Activated CD8-positive, alpha-beta T cell treated with anti-CD3 and anti-CD28 coated beads, Interleukin-2, amount 10 ng/mL, durations not matched to agents 7 days and 5 days (primary cell): ENCODE results near the gene DENND11. TPM values are rescaled to one million over a fixed set of nuclear protein-coding genes. Genes with fewer than 3 reads are reported as not detected.
A peak's percentile ranks its signal among the peaks of the same experiment; 100 is the strongest.

Experiments used
- ATAC-seq: fragments of 150-1000 bp; cut with Tn5 transposase; one replicate; pipeline ENCODE4 v1.10.0; 2021; ENCODE audit warnings: moderate library complexity
- CTCF ChIA-PET: fragments of 350-600 bp; sonication (Branson Sonifier 250); formaldehyde crosslinking; loops from one replicate; lab custom pipeline; 2021; ENCODE audit warnings: antibody characterized with exemption; lab: Charles Lee
- POLR2A ChIA-PET: fragments of 350-600 bp; sonication (Branson Sonifier 250); formaldehyde crosslinking; loops from one replicate; lab custom pipeline; 2021; ENCODE audit warnings: antibody characterized with exemption; lab: Charles Lee
- DNase-seq: peaks from one replicate; pipeline ENCODE4 v3.0.0-alpha.2; 2020
- H3K27ac Mint-ChIP-seq: one replicate; pipeline ENCODE4 v1.8.0; 2021; ENCODE audit warnings: mild to moderate bottlenecking, mixed read lengths
- H3K27me3 Mint-ChIP-seq: one replicate; pipeline ENCODE4 v1.8.0; 2021; ENCODE audit warnings: low read depth, mixed read lengths
- H3K36me3 Mint-ChIP-seq: one replicate; pipeline ENCODE4 v1.8.0; 2021; ENCODE audit warnings: low read depth, mixed read lengths
- H3K4me1 Mint-ChIP-seq: one replicate; pipeline ENCODE4 v1.8.0; 2021; ENCODE audit warnings: low read depth, mixed read lengths
- H3K4me3 Mint-ChIP-seq: one replicate; pipeline ENCODE4 v1.8.0; 2021; ENCODE audit warnings: mild to moderate bottlenecking, mixed read lengths
- H3K9me3 Mint-ChIP-seq: one replicate; pipeline ENCODE4 v1.8.0; 2022; ENCODE audit warnings: mixed read lengths; ENCODE audit not compliant: insufficient read depth
- total RNA-seq, 2 experiments: library from RNA; stranded (reverse); gene quantifications; one replicate each; pipeline ENCODE4 v1.2.3, GENCODE V29; 2021

Gene DENND11, protein sequence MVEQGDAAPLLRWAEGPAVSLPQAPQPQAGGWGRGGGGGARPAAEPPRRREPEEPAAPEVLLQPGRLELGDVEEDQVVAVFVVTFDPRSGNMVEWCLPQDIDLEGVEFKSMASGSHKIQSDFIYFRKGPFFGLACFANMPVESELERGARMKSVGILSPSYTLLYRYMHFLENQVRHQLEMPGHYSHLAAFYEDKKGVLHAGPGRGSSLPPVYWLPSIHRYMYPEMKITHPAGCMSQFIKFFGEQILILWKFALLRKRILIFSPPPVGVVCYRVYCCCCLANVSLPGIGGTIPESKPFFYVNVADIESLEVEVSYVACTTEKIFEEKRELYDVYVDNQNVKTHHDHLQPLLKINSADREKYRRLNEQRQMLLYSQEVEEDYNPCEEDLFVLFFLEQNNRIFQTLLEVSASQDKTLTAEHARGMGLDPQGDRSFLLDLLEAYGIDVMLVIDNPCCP
- 10 to 100 TPM; 22.9 to 23.3 TPM for total RNA-seq

DNA sequence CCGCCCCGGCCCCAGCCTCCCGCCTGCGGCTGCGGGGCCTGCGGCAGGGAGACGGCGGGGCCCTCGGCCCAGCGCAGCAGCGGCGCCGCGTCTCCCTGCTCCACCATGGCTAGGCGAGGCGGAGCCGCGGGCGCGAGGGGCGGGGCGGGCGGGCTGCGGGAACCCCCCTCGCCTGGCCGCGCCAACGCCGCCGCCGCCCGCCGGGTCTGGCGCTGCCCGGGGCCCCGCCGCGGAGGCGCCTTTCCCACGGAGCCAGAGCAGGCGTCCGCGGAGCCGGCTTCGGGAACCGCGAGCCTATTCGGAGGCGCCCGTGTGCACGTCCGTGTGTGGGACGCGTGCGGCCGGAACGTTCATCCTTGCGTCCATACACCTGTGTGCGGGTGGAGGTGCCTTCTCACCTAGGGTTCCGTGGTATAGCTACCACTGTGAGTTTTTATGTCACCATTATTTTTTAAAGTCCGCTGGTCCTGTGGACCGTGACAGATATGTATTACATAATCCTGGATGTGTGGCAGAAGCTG lies at the start of gene DENND11:
Gene DENND11, minus strand, starts transcription at position 120 of the 521 bp plus-strand sequence. Its CDS starts 13 bp downstream, at position 107.
- Mint-ChIP-seq H3K36me3 (peaks cover 9% of the 10 kb centered on the region), H3K27me3 (peaks cover 24% of the 10 kb centered on the region), H3K9me3 (no peaks in the 10 kb centered on the region), H3K27ac (peak within 1 kb of the TSS; percentile 84), H3K4me1 (peaks cover 33% of the 10 kb centered on the region), H3K4me3 (peak within 1 kb of the TSS; percentile 81)
- CTCF ChIA-PET: interaction anchor here (1.0 to 6.5 kb wide), 5 partner anchors 12 to 84 kb away, joined by 3 to 45 read pairs (median 5); partner anchors contain the start of gene SSBP1
- ATAC-seq (peak; percentile 80), DNase-seq (peak; percentile 47)
- POLR2A ChIA-PET: interaction anchor here (0.7 to 3.7 kb wide), 6 partner anchors 9 to 36 kb away, joined by 3 to 40 read pairs (median 4); partner anchors contain the start of gene SSBP1

DNA sequence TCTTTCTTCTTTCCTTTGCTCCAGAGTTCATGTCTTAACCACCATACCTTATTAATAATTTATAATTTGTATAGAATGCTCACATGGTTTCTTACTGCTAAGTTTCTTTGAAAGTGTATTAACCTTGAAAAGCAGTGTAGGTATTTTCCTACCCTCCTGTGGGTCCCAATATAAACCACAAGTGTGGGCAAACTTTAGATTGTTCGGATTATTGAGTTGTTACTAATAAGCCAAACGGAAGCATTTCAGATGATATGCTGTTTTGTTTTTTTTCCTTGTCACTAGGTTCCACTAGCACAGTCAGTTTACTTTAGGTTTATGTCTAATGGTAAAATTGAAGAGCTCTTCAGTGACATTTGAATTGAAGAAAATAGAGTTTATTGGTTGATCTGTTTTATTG lies 46.4 kb upstream of the DENND11 start:
- no peaks in the 10 kb centered on the region for H3K4me1 Mint-ChIP-seq
- DNase-seq: no peak
- ChIA-PET CTCF (interaction anchor here (1.2 kb wide), 2 partner anchors 9 to 94 kb away, joined by 3 read pairs; no protein-coding TSS in a partner anchor), POLR2A (interaction anchor here (1.0 kb wide), 1 partner anchor 10 kb away, joined by 3 read pairs; the partner anchor contains the start of gene SSBP1)
- peaks cover 77% of the 10 kb centered on the region for H3K36me3 Mint-ChIP-seq
- no peaks in the 10 kb centered on the region for H3K27me3 Mint-ChIP-seq
- peaks cover 24% of the 10 kb centered on the region for H3K9me3 Mint-ChIP-seq
- H3K27ac Mint-ChIP-seq: no peak overlapping the region
- no peak for ATAC-seq
- no peak overlapping the region for H3K4me3 Mint-ChIP-seq

DNA sequence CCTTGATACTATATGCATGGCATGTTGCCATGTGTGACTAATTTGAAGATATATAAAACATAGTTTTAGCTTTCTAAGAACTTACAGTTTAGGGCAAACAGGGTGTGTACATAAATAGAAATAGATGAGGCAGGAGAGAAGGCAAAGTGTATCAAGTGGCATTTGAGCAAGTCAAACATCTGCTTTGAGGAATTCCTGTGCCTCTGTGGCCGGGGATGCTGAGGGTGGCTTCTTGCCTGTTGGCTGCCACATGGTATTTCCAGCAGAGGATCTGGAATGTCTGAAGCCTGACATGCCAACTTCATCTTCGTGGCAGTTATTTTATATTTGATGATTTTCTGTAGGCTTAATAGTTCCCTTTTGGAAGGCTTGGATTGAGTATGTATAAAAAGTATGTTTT lies 42.2 kb upstream of the DENND11 start:
- ATAC-seq (no peak), DNase-seq (no peak)
- Mint-ChIP-seq H3K4me3 (no peak overlapping the region), H3K27ac (no peak overlapping the region), H3K36me3 (peaks cover 70% of the 10 kb centered on the region), H3K4me1 (peaks cover 23% of the 10 kb centered on the region), H3K9me3 (no peaks in the 10 kb centered on the region), H3K27me3 (no peaks in the 10 kb centered on the region)
- ChIA-PET POLR2A (no interaction called here), CTCF (no interaction called here)

DNA sequence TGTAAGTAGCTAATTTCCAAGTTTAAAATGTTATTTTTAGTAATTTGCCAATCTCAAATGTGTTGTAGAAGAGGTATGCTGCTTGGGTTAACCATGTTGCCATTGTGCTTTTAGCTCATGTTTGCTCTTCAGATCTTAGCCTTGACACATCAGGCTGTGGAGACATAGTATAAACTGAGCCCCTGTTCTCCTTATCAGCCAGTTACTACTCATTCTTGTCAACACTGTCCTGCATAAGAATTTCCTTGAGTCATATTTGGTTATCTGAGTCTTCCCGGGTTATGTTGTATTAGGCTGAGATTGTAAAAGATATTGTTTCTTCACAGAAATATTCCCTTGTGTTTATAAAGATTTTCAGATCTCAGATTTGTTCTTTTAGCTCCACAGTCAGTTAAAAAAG lies 40.3 kb upstream of the DENND11 start:
- no peak overlapping the region for H3K27ac Mint-ChIP-seq
- H3K36me3 Mint-ChIP-seq: peaks cover 63% of the 10 kb centered on the region
- H3K9me3 Mint-ChIP-seq: no peaks in the 10 kb centered on the region
- peaks cover 27% of the 10 kb centered on the region for H3K4me1 Mint-ChIP-seq
- POLR2A ChIA-PET: no interaction called here
- CTCF ChIA-PET: interaction anchor here (11.7 kb wide), 1 partner anchor 87 kb away, joined by 187 read pairs; no protein-coding TSS in a partner anchor
- DNase-seq (no peak), ATAC-seq (no peak)
- no peak overlapping the region for H3K4me3 Mint-ChIP-seq
- no peaks in the 10 kb centered on the region for H3K27me3 Mint-ChIP-seq

DNA sequence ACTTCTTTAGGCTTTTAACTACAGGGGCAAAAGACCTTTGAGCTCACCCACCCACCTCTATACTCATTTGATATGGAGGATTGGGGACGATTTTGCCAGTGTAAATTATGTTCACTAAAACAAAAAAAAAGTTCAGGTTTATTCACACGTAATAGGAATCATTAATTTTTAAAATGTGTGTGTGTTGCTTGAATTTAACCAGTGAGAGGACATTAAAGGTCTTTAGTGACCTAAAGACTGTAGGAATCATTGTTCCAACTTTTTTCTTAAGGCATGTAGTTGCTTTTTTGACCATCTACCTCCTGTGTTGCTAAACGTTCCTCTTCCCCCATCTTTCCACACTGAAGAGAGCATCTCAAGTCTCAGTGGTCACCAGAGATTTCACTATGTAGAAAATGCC lies 37.3 kb upstream of the DENND11 start:
- peak overlapping the region; percentile 56 for H3K27ac Mint-ChIP-seq
- no peak for ATAC-seq

DNA sequence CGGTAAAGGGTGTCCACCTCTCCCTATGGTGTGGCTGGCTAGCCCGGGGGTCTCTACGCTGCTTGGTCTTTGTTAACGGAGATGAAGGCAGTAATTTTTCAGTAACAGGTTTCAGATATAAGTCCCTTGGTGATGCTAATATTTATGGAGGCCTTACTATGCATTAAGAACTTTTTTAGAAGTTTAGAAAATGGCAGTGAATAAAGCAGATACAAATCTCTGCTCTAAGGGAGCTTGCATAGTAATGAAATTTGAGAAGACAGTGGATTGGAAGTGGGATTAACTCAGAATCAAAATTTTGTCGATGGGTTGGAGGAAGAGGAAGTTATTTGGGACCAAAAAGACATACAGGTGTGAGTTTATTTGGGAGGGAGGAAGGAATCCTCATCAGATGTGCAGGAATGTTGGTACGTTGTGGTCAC lies 36.6 kb upstream of the DENND11 start:
- DNase-seq (no peak), ATAC-seq (no peak)
- POLR2A ChIA-PET: interaction anchor here (0.6 to 5.9 kb wide), 9 partner anchors 10 to 726 kb away, joined by 3 to 40 read pairs (median 5); partner anchors contain the start of genes DENND11 and MRPS33
- peak overlapping the region; percentile 99 for H3K27ac Mint-ChIP-seq
- H3K4me1 Mint-ChIP-seq: peaks cover 31% of the 10 kb centered on the region
- CTCF ChIA-PET: interaction anchor here (0.7 to 11.7 kb wide), 30 partner anchors 9 to 927 kb away, joined by 3 to 187 read pairs (median 5); partner anchors contain the start of genes AGK, DENND11, MRPS33 and WEE2
- H3K36me3 Mint-ChIP-seq: peaks cover 39% of the 10 kb centered on the region
- H3K4me3 Mint-ChIP-seq: peak overlapping the region; percentile 94
- H3K27me3 Mint-ChIP-seq: no peaks in the 10 kb centered on the region
- H3K9me3 Mint-ChIP-seq: no peaks in the 10 kb centered on the region

More for the DNA sequence above, 37.3 kb upstream of the DENND11 start:
- Mint-ChIP-seq H3K4me1 (peaks cover 31% of the 10 kb centered on the region), H3K36me3 (peaks cover 46% of the 10 kb centered on the region), H3K9me3 (no peaks in the 10 kb centered on the region), H3K4me3 (peak overlapping the region; percentile 94), H3K27me3 (no peaks in the 10 kb centered on the region)
- POLR2A ChIA-PET: interaction anchor here (0.6 to 5.9 kb wide), 5 partner anchors 22 to 726 kb away, joined by 3 to 40 read pairs (median 3); partner anchors contain the start of gene DENND11
- CTCF ChIA-PET: interaction anchor here (0.6 to 11.7 kb wide), 17 partner anchors 9 to 1518 kb away, joined by 3 to 187 read pairs (median 7); partner anchors contain the start of genes AGK, DENND11, MRPS33 and WEE2
- DNase-seq: no peak

DNA sequence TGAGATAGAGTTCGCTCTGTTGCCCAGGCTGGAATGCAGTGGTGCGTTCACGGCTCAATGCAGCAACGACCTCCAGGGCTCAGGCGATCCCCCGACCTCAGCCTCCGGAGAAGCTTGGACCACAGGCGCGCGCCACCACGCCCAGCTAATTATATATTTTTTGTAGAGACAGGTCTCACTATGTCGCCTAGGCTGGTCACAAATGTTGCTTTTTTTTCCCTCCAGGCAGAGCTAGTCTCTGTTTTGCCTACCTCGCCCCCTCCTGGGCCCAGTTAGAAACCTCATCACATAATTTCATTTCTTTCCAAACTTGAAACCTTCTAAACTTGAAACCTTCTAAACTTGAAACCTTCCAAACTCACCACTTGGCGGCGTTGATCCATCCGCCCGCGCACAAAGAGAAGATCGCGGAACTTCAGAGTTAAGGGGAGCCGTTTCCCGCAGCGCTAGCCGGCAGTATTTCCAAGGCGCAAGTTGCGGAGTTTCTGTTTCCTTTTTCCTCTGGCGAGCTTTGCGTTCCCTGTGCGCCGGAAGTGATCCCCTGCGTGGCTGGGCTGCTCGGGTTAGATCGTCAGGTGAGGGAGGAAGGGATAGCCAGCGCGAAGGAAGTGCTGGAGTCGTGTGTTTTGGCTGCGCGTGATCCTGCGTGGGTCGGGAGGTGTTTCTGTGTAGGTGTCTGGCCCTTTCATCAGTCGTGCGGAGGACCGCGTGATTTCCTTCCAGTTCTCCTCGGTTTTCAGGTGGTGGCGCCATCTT lies 36.0 kb upstream of the DENND11 start, which contains the start of gene SSBP1:
Gene SSBP1, plus strand, starts transcription at position 523 of the 756 bp plus-strand sequence. CDS start 809 bp downstream, outside the sequence.
- DNase-seq (peak; percentile 95), ATAC-seq (peak; percentile 90)
- ChIA-PET POLR2A (interaction anchor here (0.6 to 5.9 kb wide), 18 partner anchors 9 to 1621 kb away, joined by 3 to 40 read pairs (median 4); partner anchors contain the start of genes DENND11 and MRPS33), CTCF (interaction anchor here (0.7 to 11.7 kb wide), 38 partner anchors 9 to 1651 kb away, joined by 3 to 187 read pairs (median 5); partner anchors contain the start of genes AGK, DENND11, MRPS33 and WEE2)
- no peaks in the 10 kb centered on the region for H3K9me3 Mint-ChIP-seq
- peak within 1 kb of the TSS; percentile 99 for H3K27ac Mint-ChIP-seq
- no peaks in the 10 kb centered on the region for H3K27me3 Mint-ChIP-seq
- H3K4me1 Mint-ChIP-seq: peaks cover 31% of the 10 kb centered on the region
- H3K36me3 Mint-ChIP-seq: peaks cover 33% of the 10 kb centered on the region
- H3K4me3 Mint-ChIP-seq: peak within 1 kb of the TSS; percentile 94

DNA sequence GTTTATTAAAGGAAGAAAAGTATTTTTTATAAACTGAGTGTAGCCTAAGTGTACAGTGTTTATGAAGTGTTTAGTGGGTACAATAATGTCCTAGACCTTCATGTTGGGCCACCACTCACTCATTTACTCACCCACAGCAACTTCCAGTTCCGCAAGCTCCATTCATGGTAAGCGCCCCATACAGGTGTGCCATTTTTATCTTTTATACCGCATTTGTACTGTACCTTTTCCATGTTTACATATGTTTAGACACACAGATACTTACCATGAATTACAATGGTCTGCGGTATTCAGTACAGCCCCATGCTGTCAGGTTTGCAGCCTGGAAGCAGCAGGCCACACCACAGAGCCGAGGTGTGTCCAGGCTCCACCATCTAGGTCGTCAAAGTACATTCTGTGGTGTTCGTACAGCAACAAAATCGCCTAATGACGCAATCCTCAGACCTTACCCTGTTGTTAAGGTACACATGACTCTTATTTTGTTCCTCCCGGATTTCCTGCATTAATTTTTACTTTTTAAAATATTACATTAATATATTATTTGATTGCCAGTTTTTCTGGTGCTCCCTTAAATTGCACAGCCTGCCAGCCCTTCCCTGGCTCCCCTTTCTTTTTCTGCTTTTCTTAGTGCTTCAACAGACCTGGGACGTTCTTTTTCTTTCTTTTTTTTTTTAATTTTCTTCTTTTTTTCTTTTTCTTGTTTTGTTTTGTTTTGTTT lies 35.3 kb upstream of the DENND11 start:
- POLR2A ChIA-PET: interaction anchor here (0.8 to 5.9 kb wide), 12 partner anchors 12 to 187 kb away, joined by 3 to 40 read pairs (median 5); partner anchors contain the start of gene DENND11
- peaks cover 27% of the 10 kb centered on the region for H3K36me3 Mint-ChIP-seq

DNA sequence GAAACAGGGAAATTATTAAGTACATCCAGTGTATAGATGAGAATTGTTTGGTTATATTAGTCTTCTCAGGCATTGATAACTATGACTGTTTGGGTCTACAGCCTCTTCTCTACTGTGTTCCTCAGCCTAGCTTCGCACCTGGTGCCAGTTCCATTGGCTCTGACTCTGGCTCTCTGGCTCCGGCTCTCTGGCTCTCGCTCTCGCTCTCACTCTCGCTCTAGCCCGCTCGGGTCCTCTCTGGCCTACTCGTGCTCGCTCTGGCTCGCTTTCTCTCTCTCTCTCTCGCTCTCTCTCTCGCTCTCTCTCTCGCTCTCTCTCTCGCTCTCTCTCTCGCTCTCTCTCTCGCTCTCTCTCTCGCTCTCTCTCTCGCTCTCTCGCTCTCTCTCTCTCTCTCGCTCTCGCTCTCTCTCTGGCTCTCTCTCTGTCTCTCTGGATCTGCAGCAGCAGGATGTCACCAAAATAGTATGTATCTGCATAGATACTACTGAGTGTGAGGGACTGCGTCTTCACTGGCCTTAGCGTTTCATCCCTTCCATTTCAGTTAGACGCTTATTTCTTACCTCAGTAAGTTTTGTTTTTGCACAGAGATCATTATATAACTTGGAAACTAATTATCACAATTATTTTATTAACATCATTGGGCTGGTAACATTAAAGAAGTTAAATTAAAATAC lies 29.6 kb upstream of the DENND11 start:
- no peaks in the 10 kb centered on the region for H3K27me3 Mint-ChIP-seq
- H3K4me3 Mint-ChIP-seq: no peak overlapping the region
- POLR2A ChIA-PET: no interaction called here
- ATAC-seq (no peak), DNase-seq (no peak)
- CTCF ChIA-PET: interaction anchor here (2.1 to 11.7 kb wide), 2 partner anchors 76 to 77 kb away, joined by 7 to 187 read pairs; no protein-coding TSS in a partner anchor
- no peaks in the 10 kb centered on the region for H3K36me3 Mint-ChIP-seq
- H3K9me3 Mint-ChIP-seq: no peaks in the 10 kb centered on the region
- no peak overlapping the region for H3K27ac Mint-ChIP-seq
- peaks cover under 1% of the 10 kb centered on the region for H3K4me1 Mint-ChIP-seq

More for the DNA sequence above, 35.3 kb upstream of the DENND11 start:
- peak overlapping the region; percentile 94 for H3K4me3 Mint-ChIP-seq
- peak; percentile 24 for DNase-seq
- CTCF ChIA-PET: interaction anchor here (0.7 to 11.7 kb wide), 30 partner anchors 9 to 1652 kb away, joined by 3 to 187 read pairs (median 6); partner anchors contain the start of genes AGK, DENND11, MRPS33 and WEE2
- peak overlapping the region; percentile 99 for H3K27ac Mint-ChIP-seq
- H3K4me1 Mint-ChIP-seq: peaks cover 31% of the 10 kb centered on the region
- H3K27me3 Mint-ChIP-seq: no peaks in the 10 kb centered on the region
- no peak for ATAC-seq
- no peaks in the 10 kb centered on the region for H3K9me3 Mint-ChIP-seq
